B cell (primary cell): ENCODE results near the gene CAMK4. TPM values are rescaled to one million over a fixed set of nuclear protein-coding genes. Genes with fewer than 3 reads are reported as not detected.

Source experiments
- ATAC-seq: fragments of 200-7000 bp; cut with Tn5 transposase; one replicate; pipeline ENCODE4 v1.10.0; 2021; ENCODE audit warnings: low read depth, mild to moderate bottlenecking, moderate number of reproducible peaks, moderate library complexity
- CTCF ChIA-PET: fragments of 350-600 bp; sonication (Branson Sonifier 250); formaldehyde crosslinking; loops from one replicate; lab custom pipeline; 2021; ENCODE audit warnings: antibody characterized with exemption, inconsistent platforms; lab: Charles Lee
- POLR2A ChIA-PET: fragments of 350-600 bp; sonication (Branson Sonifier 250); formaldehyde crosslinking; loops from one replicate; lab custom pipeline; 2021; ENCODE audit warnings: antibody characterized with exemption; lab: Charles Lee
- DNase-seq: peaks from one replicate; pipeline ENCODE4 v3.0.0; 2013
- H2AFZ ChIP-seq: 2 replicates; pipeline ENCODE4 v1.6.1; 2012; ENCODE audit warnings: mild to moderate bottlenecking, low read depth, low read length; ENCODE audit not compliant: insufficient read depth, poor library complexity, severe bottlenecking
- H3K27ac ChIP-seq, 2 donors: 1 replicate in 1 of 2; 2 replicates in 1 of 2; pipeline ENCODE4 v1.5.1; 2012 to 2013; ENCODE audit warnings: low read length in 2 of 2, mild to moderate bottlenecking in 2 of 2, moderate library complexity in 1 of 2
- H3K27me3 ChIP-seq, 4 experiments: fragments of 200-600 bp in 1 of 4; sonication (generic) in 1 of 4; replicated peaks in 1 of 4; 1 replicate in 2 of 4; 2 replicates in 2 of 4; pipeline versions ENCODE4 v1.6.1 to v1.7.0; 2013 to 2016; ENCODE audit warnings: low read length in 3 of 4, mild to moderate bottlenecking in 2 of 4, mixed read lengths in 1 of 4, moderate library complexity in 1 of 4; ENCODE audit not compliant: insufficient read depth in 4 of 4, control insufficient read depth in 3 of 4; ENCODE audit errors: control extremely low read depth in 1 of 4
- H3K36me3 ChIP-seq, 2 experiments: replicated peaks in 1 of 2; 1 replicate in 1 of 2; 2 replicates in 1 of 2; pipeline versions ENCODE4 v1.6.1 to v1.7.1; 2013; ENCODE audit warnings: low read length in 1 of 2; ENCODE audit not compliant: insufficient read depth in 2 of 2, control insufficient read depth in 1 of 2; ENCODE audit errors: control extremely low read depth in 1 of 2, extremely low read depth in 1 of 2
- H3K4me1 ChIP-seq, 2 donors: fragments of 200-600 bp in 1 of 2; sonication (generic) in 1 of 2; 1 replicate in 1 of 2; 2 replicates in 1 of 2; pipeline versions ENCODE4 v1.5.1 to v1.6.1; 2013 to 2017; ENCODE audit warnings: low read length in 2 of 2; ENCODE audit not compliant: control insufficient read depth in 2 of 2, insufficient read depth in 2 of 2
- H3K4me2 ChIP-seq: replicated peaks from 2 replicates; pipeline ENCODE3; 2012; ENCODE audit warnings: mild to moderate bottlenecking, low read depth, low read length; ENCODE audit not compliant: poor library complexity, severe bottlenecking
- H3K4me3 ChIP-seq, 5 experiments: fragments of 200-600 bp in 1 of 5; sonication (generic) in 1 of 5; 1 replicate in 3 of 5; 2 replicates in 2 of 5; pipeline versions ENCODE4 v1.5.1 to v1.7.0; 2011 to 2016; ENCODE audit warnings: low read length in 4 of 5, mild to moderate bottlenecking in 4 of 5, low read depth in 2 of 5, control low read depth in 1 of 5, moderate library complexity in 1 of 5; ENCODE audit not compliant: insufficient read depth in 1 of 5; ENCODE audit errors: control extremely low read depth in 1 of 5, extremely low read depth in 1 of 5
- H3K79me2 ChIP-seq: fragments of 200-600 bp; sonication (generic); one replicate; pipeline ENCODE4 v1.6.0; 2016; ENCODE audit warnings: low read length; ENCODE audit not compliant: control insufficient read depth, insufficient read depth
- H3K9ac ChIP-seq: fragments of 200-600 bp; sonication (generic); 2 replicates; pipeline ENCODE4 v1.6.1; 2017; ENCODE audit warnings: mild to moderate bottlenecking, low read length, moderate library complexity
- H3K9me3 ChIP-seq, 3 donors: one replicate each; pipeline versions ENCODE4 v1.6.1 to v1.7.1; 2013; ENCODE audit warnings: low read length in 2 of 3; ENCODE audit not compliant: control insufficient read depth in 2 of 3, insufficient read depth in 1 of 3; ENCODE audit errors: control extremely low read depth in 1 of 3
- H4K20me1 ChIP-seq: 2 replicates; pipeline ENCODE4 v1.6.0; 2012; ENCODE audit warnings: mild to moderate bottlenecking, low read length; ENCODE audit not compliant: insufficient read depth, control insufficient read depth, poor library complexity, severe bottlenecking
- H3K27ac Mint-ChIP-seq: one replicate; pipeline ENCODE4 v1.8.0; 2021; ENCODE audit warnings: mixed read lengths
- H3K27me3 Mint-ChIP-seq: one replicate; pipeline ENCODE4 v1.8.0; 2021; ENCODE audit warnings: mixed read lengths
- H3K4me1 Mint-ChIP-seq: one replicate; pipeline ENCODE4 v1.8.0; 2021; ENCODE audit warnings: mixed read lengths
- H3K4me3 Mint-ChIP-seq: one replicate; pipeline ENCODE4 v1.8.0; 2021; ENCODE audit warnings: mixed read lengths
- H3K9me3 Mint-ChIP-seq: one replicate; pipeline ENCODE4 v1.8.0; 2022; ENCODE audit warnings: mixed read lengths; ENCODE audit not compliant: insufficient read depth
- EZH2 ChIP-seq: IDR thresholded peaks from 2 replicates; pipeline ENCODE4 v1.6.1; 2012; ENCODE audit warnings: borderline replicate concordance, low read depth, mild to moderate bottlenecking, moderate library complexity, low read length; ENCODE audit not compliant: insufficient read depth, poor library complexity, severe bottlenecking
- WGBS: methylation state at CpG from one replicate; pipeline ENCODE4 v1.1.5; 2013; ENCODE audit warnings: missing lambda C conversion rate; ENCODE audit not compliant: insufficient coverage; 5-methylcytosine and 5-hydroxymethylcytosine counted together
- intact Hi-C: fragments of 100-400 bp; cut with micrococcal nuclease; formaldehyde crosslinking; loops from one replicate; pipeline ENCODE4 v1.10.0; 2022
- polyA plus RNA-seq: library from polyadenylated mRNA; depleted of rRNA; stranded (reverse); fragments of >200 nt; gene quantifications from 2 replicates; pipeline ENCODE4 v1.2.3, GENCODE V29; 2012
- total RNA-seq, 2 donors: library from RNA; stranded (reverse); fragments of 120-200 nt in 1 of 2; gene quantifications; 1 replicate in 1 of 2; 2 replicates in 1 of 2; pipeline versions ENCODE4 v1.2.3 to v1.2.4, GENCODE V29; 2013 to 2022
- TF ChIP-seq, protein P1 (sequence below): fragments of 200-600 bp; IDR thresholded peaks from one replicate; pipeline ENCODE4 v1.8.0; 2022; ENCODE audit warnings: antibody characterized with exemption, mild to moderate bottlenecking

Gene CAMK4
- total and polyA plus RNA-seq, 2 donors (not counting 1 experiment from before 2014, with no cell fraction given) = 0.78 to 4.8 TPM

DNA sequence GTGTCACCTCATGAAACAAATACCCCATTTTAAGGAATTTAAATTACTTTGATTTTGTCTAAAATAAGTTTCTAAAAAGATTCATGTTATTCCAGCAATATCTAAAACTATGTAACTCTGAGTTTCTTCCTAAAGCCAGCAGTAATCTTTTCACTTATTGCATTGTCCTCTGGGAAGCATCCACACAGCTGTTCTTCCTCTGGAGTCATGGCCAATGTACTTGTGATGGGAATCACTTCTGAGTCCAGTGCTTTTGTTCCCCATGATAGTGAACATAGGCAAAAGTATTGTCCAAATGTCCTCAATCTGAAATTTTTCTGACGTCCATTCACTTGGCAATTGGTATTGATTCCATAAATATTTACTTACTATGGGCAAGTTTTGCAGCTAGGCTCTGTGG lies 163.2 kb downstream of the CAMK4 start:
- Histone ChIP-seq H4K20me1 (no peaks in the 10 kb centered on the region), H3K36me3 (no peaks in the 10 kb centered on the region), H2AFZ (no peak overlapping the region), H3K4me1 (no peaks in the 10 kb centered on the region), H3K9me3 (no peaks in the 10 kb centered on the region), H3K4me2 (no peak overlapping the region), H3K4me3 (no peak overlapping the region), H3K9ac (no peak overlapping the region), H3K27ac (no peak overlapping the region), H3K79me2 (no peaks in the 10 kb centered on the region), H3K27me3 (no peaks in the 10 kb centered on the region)
- WGBS = no CpG with 5 or more reads among the region's 1 CpG
- Mint-ChIP-seq H3K4me3 (no peak overlapping the region), H3K4me1 (no peaks in the 10 kb centered on the region), H3K27me3 (no peaks in the 10 kb centered on the region), H3K9me3 (no peaks in the 10 kb centered on the region), H3K27ac (no peak overlapping the region)
- no peak for TF ChIP-seq EZH2
- TF ChIP-seq, protein P1, sequence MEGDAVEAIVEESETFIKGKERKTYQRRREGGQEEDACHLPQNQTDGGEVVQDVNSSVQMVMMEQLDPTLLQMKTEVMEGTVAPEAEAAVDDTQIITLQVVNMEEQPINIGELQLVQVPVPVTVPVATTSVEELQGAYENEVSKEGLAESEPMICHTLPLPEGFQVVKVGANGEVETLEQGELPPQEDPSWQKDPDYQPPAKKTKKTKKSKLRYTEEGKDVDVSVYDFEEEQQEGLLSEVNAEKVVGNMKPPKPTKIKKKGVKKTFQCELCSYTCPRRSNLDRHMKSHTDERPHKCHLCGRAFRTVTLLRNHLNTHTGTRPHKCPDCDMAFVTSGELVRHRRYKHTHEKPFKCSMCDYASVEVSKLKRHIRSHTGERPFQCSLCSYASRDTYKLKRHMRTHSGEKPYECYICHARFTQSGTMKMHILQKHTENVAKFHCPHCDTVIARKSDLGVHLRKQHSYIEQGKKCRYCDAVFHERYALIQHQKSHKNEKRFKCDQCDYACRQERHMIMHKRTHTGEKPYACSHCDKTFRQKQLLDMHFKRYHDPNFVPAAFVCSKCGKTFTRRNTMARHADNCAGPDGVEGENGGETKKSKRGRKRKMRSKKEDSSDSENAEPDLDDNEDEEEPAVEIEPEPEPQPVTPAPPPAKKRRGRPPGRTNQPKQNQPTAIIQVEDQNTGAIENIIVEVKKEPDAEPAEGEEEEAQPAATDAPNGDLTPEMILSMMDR = no peak
- ATAC-seq (no peak), DNase-seq (no peak)
- ChIA-PET CTCF (no interaction called here), POLR2A (no interaction called here)
- intact Hi-C loops = no loop called here

DNA sequence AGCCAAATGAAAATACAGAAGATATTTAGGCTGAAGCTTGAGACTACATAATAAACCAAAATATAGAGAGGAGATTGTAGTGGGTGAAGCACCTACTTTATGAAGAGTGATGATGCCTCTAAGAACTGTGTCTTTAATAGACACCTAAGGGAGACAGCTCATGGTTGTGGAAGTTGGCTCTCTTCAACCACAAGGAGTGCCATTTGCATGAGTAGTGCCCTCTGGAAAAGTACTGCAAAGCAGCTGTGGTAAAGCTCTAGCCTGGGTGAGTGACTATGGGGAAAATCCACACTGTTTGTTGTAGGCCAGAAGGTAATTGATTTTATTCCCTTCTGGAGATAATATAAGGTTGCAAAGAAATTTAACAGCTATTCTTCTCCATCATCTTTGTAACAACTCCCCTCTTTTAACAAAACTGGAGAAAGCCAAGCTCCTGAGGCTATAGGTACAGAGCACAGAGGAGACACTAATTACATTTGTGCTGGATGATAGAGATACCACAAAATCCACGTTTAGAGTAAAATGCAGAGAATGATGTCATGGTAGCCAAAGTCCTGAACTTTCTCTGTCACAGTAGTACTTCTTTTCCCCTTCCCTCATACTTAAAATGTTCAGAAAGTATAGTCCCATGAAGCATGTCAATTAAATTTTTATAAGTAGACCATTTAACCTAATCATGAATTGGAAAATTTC lies 165.4 kb downstream of the CAMK4 start:
- intact Hi-C loops = no loop called here
- ChIA-PET POLR2A (no interaction called here), CTCF (no interaction called here)
- no peaks in the 10 kb centered on the region for H3K79me2 ChIP-seq
- no peak overlapping the region for H2AFZ ChIP-seq
- H3K27me3 Mint-ChIP-seq = no peaks in the 10 kb centered on the region
- ATAC-seq (no peak), DNase-seq (no peak)
- no peak overlapping the region for H3K9ac ChIP-seq
- no peaks in the 10 kb centered on the region for H3K27me3 ChIP-seq
- no peaks in the 10 kb centered on the region for H3K4me1 ChIP-seq
- H3K9me3 ChIP-seq = no peaks in the 10 kb centered on the region
- no peaks in the 10 kb centered on the region for H3K9me3 Mint-ChIP-seq
- H4K20me1 ChIP-seq = no peaks in the 10 kb centered on the region
- no peak overlapping the region for H3K4me3 ChIP-seq
- no peak for TF ChIP-seq EZH2
- TF ChIP-seq, protein P1 = no peak
- H3K4me2 ChIP-seq = no peak overlapping the region
- no peaks in the 10 kb centered on the region for H3K4me1 Mint-ChIP-seq
- H3K4me3 Mint-ChIP-seq = no peak overlapping the region
- H3K27ac Mint-ChIP-seq = no peak overlapping the region
- H3K36me3 ChIP-seq = no peaks in the 10 kb centered on the region
- no CpG with 5 or more reads among the region's 1 CpG for WGBS
- no peak overlapping the region for H3K27ac ChIP-seq
